TTC549 (cell line): ENCODE measurements around the gene GIT2.
"Not testable (repeated sequence)": the region's sequence is repeated elsewhere in the genome, so short reads cannot be mapped to it uniquely, and the experiment has no call there.

Source experiments
- FAIRE-seq: peaks from 2 replicates; lab custom pipeline; 2012; peaks lifted over from hg19 to GRCh38; lab: Jason Lieb, UNC

GIT2 gene

DNA sequence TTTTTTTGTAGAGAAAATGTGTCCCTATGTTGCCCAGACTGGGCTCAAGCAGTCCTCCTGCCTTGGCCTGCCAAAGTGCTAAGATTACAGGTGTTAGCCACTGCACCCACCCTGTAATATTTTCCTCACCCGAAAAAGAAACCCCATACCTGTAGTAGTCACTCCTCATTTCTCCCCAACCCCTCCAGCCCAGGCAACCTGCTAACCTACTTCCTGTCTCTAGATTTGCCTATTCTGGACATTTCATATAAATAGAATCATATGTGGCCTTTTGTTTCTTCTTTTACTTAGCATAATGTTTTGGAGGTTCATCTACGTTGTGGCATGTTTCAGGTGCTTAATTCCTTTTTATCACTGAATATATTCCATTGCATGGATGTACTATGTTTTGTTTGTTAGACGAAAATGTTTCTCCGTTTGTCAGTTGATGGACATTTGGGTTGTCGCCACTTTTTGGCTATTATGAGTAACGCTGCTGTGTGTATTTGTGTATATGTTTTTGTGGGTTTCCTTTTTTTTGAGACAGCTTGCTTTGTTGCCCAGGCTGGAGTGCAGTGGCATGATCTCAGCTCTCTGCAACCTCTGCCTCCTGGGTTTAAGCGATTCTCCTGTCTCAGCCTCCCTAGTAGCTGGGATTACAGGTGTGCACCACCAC is 9.3 kb upstream of the GIT2 start:
- FAIRE-seq, result no peak

DNA sequence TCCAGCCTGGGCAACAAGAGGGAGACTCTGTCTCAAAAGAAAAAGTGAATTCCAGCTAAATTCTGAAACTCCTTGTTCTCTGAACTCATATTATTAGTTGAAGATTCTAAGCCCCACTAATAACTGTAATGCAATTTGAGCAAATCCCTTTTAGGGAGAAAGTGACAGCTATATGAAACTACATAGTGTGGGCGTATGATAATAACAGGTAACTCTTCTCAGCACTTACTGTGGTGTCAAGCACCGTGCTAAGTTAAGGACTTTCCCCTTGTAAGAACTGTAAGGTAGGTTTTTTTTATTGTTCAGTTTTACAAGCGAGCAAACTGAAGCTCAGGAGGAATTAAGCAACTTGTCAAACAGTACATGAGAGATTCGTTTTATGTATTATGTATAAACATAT is 8.4 kb upstream of the GIT2 start:
- no peak for FAIRE-seq

DNA sequence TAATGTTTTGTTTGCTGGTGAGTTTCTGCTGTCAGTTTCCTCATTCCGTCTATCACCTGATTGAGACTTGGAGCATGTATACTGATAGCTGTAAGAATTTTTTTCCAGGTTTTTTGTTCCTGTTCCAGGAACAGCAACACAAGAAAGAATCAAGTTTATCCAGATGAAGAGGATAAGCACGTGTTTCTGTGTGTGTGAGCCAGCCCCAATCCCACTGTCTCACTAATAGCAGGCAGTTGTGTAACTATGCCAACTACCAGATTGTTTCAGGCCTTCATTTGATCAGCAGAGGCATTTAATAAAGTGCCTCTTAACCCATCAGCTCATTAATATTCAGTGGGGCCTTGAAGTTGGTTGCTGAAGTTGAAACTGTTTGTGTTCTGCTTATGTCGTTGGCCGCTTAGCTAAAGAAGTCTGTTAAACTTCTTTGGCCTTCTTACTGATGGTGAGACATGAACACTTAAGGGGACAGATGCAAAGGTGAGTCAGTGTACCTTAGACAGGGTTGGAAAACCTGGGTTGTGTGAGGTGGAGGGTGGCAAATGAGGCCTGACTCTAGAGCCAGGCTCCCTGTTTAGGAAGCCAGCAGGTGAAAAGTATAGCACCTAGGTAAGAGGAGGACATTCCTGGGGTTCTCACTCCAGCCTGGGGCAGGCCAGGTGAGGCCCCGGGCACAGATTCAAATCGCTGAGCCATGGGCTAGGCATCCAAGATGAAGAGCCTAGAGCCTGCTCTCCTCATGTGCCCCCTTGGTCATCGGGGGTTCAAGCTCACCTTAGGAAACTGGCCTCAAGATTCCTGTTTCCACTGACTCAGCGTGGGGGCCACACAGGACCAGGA is 6.7 kb upstream of the GIT2 start:
- FAIRE-seq, result no peak

DNA sequence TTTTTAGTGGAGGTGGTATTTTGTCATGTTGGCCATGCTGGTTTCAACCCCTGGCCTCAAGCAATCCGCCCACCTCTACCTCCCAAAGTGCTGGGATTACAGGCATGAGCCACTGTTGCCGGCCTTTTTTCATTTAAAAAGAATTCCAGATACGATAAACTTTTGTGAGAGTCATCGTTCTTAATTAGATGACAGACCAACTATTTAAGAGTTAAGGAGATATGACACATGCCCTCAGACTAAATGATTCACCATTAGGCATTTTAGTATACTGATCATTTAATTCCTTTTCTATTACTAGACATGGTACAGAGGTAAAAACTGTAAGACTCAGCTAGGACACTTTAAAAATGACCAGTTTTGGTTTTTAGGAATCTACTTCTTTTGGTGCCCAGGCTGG is 5.4 kb upstream of the GIT2 start:
- no peak for FAIRE-seq

DNA sequence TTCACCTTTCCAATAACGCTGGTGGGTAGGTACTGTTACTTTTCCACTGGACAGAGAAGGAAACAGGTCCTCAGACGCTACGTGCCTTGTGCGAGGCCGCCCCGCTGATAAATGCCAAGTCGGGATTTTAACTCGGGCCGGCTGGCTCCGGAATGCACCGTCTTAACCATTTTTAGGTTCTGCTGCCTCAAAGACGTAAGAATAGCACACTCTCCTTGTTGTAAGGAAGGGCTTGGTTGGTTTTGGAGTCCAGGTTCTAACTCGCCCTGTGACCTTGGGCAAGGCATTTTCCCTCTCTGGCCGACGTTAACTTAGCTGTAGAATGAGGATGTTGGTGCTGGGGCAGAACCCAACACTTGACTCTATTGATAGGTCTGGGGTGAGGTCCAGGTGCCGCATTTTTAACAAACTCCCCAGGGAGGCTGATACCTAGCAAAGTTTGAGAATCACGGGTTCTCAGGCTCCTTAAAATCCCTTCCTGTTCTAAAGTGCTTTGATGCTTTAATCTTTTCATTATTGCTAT is 3.9 kb upstream of the GIT2 start:
- no peak for FAIRE-seq

DNA sequence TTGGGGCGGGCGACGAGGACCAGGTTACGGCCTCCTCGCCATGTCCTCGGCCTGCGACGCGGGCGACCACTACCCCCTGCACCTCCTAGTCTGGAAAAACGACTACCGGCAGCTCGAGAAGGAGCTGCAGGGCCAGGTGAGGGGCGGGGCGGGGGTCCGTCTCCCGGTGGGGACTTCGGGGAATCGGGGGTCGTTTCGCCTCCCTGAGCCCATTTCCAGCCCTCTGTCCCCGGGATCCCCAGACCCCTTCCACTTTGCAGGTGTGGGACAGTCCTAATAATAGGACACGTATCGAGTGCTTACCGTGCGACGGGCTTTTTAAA is 3.4 kb upstream of the GIT2 start:
- FAIRE-seq, result no peak

DNA sequence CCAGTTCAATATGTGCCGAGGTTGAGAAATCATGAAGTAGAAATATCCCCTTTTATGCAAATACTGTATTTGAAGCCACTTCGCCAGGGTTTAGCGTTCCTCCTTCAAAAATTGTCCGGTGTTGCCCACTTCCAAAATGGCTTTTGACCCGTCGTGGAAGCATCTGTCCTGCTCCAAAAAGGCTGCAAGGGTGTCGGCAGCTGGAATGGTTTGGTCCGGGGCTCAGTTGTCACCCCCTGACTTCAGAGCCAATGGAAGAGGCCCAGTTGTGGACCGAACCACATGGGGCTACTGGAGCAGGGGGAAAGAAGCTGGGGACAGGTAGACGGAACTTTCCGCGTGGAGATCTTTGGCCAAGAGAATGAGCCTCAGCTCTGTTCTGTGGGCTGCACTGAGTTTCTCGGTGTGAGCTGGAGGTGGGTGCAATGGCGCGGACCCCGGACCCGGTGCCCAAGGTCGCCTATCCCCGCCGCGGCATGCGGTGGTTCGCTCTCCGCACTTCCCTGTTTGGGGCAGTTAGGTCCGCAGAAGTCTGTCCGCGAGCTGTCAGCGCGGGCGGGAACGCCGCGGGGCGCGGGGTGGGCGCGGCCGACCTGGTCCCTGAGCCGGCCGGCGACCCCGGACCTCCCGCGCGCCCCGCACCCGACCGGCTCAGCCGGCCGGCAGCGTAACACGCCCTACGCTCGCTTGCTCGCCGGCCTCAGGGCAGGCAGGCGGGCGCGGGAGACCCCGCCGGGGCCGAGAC is 2.9 kb upstream of the GIT2 start, which contains the start of gene ANKRD13A:
TSS of gene ANKRD13A (plus strand) at position 527 of the 745 bp plus-strand sequence. CDS start 259 bp downstream, outside the sequence.
- no peak for FAIRE-seq

DNA sequence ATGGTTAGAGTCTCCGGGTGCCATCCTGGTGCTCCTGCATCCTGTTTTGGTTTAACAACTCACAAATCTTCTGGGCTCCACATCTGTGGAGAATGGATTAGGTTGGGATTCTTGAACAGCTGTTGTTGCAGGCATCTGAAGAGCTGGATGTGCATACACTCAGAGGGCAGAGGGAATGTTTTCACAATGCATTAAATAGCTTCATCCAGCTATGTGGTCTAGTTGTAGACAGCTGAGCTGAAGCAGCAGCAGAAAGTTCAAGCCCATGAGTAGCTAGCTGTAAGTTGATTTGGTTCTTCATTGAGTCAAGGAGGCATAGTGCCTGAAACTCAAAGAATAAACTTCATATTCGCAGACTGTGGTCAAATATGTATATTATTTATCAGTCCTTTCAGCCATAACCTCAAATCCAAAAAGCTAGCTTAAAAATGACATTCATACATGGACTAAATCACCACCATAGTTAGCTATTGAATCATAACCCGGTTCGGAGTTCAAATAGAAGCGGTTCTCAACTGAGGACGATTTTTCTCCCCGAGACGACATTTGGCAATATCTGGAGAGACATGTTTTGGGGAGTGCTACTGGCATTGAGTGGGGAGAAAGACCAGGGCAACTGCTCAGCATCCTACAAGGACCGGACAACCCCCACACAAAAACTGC is 2.2 kb upstream of the GIT2 start:
- no peak for FAIRE-seq

DNA sequence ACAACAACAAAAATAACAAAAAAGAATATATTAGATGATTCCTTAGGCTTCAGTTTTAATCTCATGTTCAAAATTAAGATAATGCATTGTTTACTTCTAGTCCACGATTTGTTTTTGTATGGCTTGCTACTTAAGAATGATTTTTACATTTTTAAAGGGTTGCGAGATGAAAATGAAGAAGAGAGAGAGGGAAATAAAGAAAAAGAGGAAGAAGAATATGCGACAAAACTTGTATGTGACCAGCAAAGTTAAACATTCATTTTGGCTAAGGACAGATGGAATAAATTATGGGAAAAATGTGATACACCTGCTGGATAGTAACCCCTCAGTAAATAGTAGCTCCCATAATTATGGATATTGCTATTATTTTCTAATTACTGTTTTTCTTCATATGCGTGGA is 1.2 kb upstream of the GIT2 start:
- no peak for FAIRE-seq

DNA sequence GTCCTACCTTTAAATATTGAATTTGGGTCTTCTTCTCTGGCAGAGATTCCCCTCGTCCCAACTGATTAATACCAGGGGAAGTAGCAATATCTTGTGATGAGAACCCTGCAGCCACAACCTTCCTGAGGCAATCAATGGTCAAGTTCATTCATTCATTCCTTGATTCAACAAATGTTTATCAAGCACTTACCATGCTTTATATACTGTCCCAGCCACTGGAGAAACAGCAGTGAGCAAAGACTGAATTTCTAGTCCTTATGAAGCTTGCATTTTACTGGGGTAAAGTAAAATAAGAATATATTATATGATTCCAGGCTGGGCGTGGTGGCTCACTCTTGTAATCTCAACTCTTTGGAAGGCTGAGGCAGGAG is 300 bp upstream of the GIT2 start:
- no peak for FAIRE-seq

DNA sequence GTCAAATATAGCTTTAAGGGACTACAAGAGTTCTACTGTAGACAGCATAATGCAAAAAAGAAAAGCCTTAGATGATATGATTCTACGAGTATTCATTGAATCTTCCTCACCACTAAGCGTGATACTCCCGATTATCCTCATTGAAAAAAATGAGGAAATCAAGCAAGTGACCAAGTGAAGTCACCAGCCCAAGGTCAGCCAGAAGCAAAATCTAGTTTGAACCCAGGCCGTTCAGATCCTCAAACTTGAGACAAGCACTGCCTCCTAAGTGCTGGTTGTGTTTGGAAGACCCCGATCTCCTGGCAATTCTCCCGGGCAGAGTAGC is 845 bp downstream of the GIT2 start:
- no peak for FAIRE-seq

DNA sequence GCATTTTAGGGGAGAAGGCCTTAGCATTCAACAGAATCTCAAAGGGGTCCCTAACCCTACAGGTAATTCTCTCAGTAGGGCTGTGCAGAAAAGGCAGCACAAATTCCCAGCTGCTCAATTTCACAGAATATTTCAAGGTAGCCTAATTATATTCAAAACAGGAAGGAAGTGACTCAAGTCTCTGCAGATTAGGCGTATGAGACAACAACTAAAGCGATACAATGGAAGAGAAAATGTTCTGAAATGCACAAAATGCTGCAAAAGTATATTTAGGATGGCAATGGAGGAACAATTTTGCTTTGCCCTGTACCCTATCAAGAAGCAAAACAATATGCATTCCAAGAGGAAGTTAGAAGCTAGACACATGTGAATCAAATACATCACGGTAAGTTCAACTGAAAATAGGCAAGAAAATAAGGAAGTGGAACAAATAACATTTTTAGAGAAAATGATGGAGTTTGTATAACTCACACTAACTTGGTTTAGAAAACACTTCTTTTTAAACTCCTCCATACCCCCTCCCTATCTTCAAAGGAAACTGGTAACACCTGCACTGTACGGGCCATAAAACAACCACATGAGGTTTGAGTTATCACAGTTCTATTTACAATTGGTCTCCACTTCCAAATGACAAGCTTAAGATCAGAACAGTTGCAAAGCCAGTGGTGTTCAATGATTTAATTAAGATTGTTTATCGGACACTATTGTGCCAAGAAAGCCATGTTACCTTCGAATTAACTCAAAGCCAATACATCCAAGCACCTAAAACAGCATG is 1.6 kb downstream of the GIT2 start:
- no peak for FAIRE-seq

DNA sequence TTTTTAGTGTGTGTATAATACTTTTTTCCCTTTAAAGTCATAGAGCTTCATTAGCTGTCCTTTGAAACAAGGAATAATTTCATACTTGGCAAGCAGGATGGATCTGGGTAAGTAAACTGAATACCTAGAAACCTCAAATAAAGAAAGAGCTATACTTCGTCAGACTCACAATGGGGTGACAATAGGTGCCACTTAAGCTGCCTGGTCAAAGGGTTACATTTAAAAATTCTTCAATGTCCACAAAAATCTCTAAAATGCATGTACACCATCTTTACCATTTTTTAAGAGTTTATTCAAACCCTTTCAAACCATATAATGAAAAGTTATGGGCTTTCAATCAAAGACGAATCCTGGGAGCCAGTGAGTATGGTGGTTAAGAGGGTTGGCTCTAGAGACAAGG is 3.1 kb downstream of the GIT2 start:
- no peak for FAIRE-seq

DNA sequence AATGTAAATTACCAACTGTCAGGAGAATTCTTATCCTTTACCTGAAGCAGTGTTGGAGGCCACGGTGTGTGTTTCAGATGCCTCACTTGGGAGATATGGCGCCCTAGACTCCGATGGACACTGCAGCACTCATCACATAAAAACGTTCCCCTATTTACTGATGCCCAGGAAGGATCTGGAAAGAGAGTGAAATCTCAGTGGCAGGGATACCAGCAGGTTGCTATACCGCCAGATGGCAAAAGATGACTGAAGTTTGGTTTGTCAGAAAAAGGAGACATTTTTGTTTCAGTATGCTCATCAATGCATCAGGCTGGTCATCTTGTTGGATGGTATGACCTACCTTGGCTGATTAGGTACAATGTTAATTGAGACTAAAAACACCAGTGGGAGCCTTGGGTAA is 4.6 kb downstream of the GIT2 start:
- no peak for FAIRE-seq

DNA sequence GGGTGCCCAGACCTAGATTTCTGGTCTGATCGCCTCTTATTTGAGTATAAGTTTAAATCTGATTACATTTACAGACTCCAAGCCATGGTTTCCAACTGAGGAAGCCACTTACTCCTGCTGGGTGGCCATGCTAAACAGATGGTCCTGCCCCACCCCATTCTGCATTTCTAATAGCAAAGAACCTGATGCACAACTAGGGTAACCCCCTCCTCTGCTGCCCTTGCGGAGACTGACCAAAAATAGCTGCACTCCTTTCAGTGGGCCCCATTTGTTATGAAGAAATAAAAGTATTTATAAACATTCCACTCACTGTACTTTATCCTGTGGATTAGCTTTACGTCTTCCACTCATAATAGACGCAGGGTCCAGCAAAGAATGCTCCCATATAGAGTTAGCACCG is 6.8 kb downstream of the GIT2 start:
- no peak for FAIRE-seq

DNA sequence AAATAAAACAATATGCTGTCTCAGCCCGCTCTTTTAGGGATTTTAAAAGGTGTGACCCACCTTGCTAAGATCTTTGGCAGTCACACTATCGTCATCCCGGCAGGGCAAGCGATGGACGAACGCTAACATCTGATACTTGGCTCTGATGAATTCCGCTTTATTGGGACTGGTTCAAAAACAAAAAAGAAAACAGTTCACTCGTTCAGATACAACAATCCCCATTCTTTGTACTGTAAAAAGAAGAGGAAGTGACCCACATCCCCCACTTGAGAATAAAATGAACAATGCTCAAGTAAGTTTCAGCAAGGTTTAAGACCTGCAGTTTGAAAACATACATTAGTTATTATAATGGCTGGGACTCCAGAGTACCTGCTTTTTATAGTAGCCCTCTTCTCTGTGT is 7.3 kb downstream of the GIT2 start:
- no peak for FAIRE-seq

DNA sequence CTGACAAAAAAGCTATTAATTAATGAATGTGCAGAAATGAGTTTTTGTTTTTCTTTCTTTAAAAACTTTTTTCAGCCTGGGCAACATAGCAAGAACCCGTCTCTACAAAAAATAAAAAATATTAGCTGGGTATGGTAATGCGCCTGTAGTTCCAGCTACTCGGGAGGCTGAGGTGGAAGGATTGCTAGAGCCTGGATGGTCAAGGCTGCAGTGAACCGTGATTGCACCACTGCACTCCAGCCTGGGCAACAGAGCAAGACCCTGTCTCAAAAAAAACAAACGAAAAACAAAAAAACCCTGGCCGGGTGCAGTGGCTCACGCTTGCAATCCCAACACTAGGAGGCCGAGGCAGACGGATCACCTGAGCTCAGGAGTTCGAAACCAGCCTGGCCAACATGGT is 7.9 kb downstream of the GIT2 start:
- no peak for FAIRE-seq

DNA sequence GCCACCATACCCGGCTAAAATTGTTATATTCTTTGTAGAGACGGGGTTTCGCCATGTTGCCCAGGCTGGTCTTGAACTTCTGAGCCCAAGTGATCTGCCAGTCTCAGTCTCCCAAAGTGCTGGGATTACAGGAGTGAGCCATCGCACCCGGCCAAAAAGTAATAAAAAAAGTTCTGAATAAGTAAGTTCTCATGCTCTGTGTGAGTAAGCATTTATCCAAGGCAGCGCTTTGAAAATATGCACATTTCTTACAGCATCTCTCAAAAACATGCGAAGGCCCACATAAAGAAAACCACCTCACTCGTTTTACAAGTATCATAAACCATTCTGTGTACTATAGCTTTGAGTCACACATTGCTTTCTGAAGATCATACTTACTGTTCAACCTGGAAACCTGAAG is 8.6 kb downstream of the GIT2 start:
- no peak for FAIRE-seq

DNA sequence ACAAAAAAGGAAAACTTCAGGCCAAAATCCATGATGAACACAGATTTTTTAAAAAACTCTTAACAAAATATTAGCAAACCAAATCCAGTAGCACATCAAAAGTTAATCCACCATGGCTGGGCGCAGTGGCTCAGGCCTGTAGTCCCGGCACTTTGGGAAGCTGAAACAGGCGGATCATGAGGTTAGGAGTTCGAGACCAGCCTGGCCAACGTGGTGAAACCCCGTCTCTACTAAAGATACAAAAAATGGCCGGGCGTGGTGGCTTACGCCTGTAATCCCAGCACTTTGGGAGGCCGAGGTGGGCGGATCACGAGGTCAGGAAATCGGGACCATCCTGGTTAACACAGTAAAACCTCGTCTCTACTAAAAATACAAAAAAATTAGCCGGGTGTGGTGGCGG is 9.9 kb downstream of the GIT2 start:
- FAIRE-seq, result not testable (repeated sequence)

DNA sequence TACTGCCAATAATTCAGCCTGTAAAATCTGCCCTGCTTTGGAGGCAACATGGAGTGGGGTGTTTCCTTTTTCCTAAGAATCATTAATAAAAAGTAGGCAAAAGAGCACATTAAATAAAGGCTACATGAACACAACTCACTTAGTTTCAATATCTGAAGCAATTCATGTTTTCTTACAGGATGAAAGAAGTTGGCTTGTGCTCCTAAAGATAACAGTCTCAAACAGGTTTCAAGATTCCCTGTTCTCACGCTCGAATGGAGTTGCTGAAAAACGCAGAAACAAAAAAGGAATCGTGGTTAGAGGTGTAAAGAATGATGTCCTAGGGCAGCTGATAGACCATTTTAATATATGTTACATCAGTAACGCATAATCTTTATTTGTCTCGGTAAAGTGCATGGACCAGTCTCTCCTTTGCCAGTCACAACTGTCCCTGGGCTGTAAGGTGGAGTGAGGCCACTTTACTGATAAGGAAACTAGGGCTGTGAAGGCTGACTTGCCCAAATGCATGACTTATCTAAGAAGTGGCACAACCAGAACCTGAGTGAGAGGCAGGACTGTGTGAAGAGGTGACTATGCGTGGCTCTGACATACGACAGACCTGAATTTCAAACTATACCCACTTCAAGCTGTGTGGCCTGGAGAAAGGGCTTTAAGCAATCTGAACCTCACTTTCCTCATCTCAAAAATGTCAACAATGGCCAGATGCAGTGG is 12.6 kb downstream of the GIT2 start:
- no peak for FAIRE-seq

DNA sequence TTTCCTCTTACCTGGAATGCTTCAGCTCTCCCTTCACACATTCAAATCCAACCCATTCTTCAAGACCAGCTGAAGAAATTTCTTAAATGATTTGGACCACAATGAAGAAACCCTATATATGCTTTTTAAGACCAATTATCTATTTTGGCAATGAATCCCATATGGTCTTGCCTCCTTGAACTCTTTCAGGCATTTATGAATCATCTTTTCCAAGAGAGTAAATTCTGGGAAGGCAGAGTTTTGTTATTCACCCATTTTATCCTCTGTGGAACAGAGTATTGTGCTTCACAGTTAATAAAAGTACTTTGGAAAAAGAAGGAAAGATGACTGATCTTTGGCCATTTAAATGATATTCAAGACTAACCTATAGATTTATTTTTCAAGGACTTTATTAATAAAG is 14.0 kb downstream of the GIT2 start:
- no peak for FAIRE-seq
